SK-N-SH (cell line): ENCODE measurements around the gene UST. TPM values are rescaled to one million over a fixed set of nuclear protein-coding genes. Genes with fewer than 3 reads are reported as not detected.

Source experiments
- CTCF ChIA-PET: fragments of 300-600, 350-600 bp; formaldehyde crosslinking; extraction: SDS; loops from one replicate; lab custom pipeline; 2021; lab: Yijun Ruan, JAX
- POLR2A ChIA-PET: fragments of 350-600 bp; sonication (Branson Sonifier 250); formaldehyde crosslinking; extraction: SDS; loops from one replicate; lab custom pipeline; 2020; ENCODE audit warnings: antibody characterized with exemption, inconsistent platforms; lab: Yijun Ruan, JAX
- DNase-seq: peaks from one replicate; pipeline ENCODE4 v3.0.0; 2012
- H2AFZ ChIP-seq: fragments of 200-600 bp; sonication (generic); 2 replicates; pipeline ENCODE4 v1.8.1; 2016; ENCODE audit warnings: antibody characterized with exemption, mild to moderate bottlenecking, low read depth
- H3F3A ChIP-seq: fragments of 200-600 bp; sonication (generic); replicated peaks from 2 replicates; pipeline ENCODE3; 2016; ENCODE audit warnings: antibody characterized with exemption, mild to moderate bottlenecking; ENCODE audit not compliant: insufficient read depth
- H3K27ac ChIP-seq, 2 experiments: fragments of 200-500 bp in 1 of 2; fragments of 200-600 bp in 1 of 2; sonication (Bioruptor generic) in 1 of 2; sonication (generic), shearing (Covaris generic) in 1 of 2; 2 replicates each; pipeline versions ENCODE4 v1.5.1 to v1.6.1; 2014 to 2016; ENCODE audit warnings: low read depth in 2 of 2, inconsistent platforms in 1 of 2, low read length in 1 of 2, mild to moderate bottlenecking in 1 of 2, mixed read lengths in 1 of 2
- H3K27me3 ChIP-seq: fragments of 200-600 bp; sonication (generic), shearing (Covaris generic); 2 replicates; pipeline ENCODE4 v1.6.1; 2016; ENCODE audit warnings: mixed run types; ENCODE audit not compliant: insufficient read depth
- H3K36me3 ChIP-seq, 2 experiments: fragments of 200-500 bp in 1 of 2; fragments of 200-600 bp in 1 of 2; sonication (Bioruptor generic) in 1 of 2; sonication (generic) in 1 of 2; replicated peaks in 1 of 2; 2 replicates each; pipeline versions ENCODE3 to v1.5.1; 2014 to 2016; ENCODE audit warnings: low read length in 1 of 2, mild to moderate bottlenecking in 1 of 2; ENCODE audit not compliant: insufficient read depth in 2 of 2, control insufficient read depth in 1 of 2
- H3K4me1 ChIP-seq, 2 experiments: fragments of 200-500 bp in 1 of 2; fragments of 200-600 bp in 1 of 2; sonication (Bioruptor generic) in 1 of 2; sonication (generic), shearing (Covaris generic) in 1 of 2; 2 replicates each; pipeline versions ENCODE4 v1.5.1 to v1.6.1; 2014 to 2016; ENCODE audit warnings: low read depth in 1 of 2, low read length in 1 of 2, mixed run types in 1 of 2; ENCODE audit not compliant: insufficient read depth in 2 of 2, control insufficient read depth in 1 of 2
- H3K4me2 ChIP-seq: fragments of 200-600 bp; sonication (generic), shearing (Covaris generic); 2 replicates; pipeline ENCODE4 v1.6.1; 2017; ENCODE audit warnings: mixed run types
- H3K4me3 ChIP-seq, 2 experiments: fragments of 200-500 bp in 1 of 2; fragments of 200-600 bp in 1 of 2; sonication (Bioruptor generic) in 1 of 2; sonication (generic), shearing (Covaris generic) in 1 of 2; 2 replicates each; pipeline versions ENCODE4 v1.5.1 to v1.8.1; 2014 to 2016; ENCODE audit warnings: low read depth in 2 of 2, inconsistent platforms in 1 of 2, low read length in 1 of 2, mild to moderate bottlenecking in 1 of 2, mixed read lengths in 1 of 2, moderate library complexity in 1 of 2
- H3K79me2 ChIP-seq: fragments of 200-600 bp; sonication (generic); 2 replicates; pipeline ENCODE4 v1.8.1; 2017; ENCODE audit warnings: mild to moderate bottlenecking; ENCODE audit not compliant: insufficient read depth
- H3K9ac ChIP-seq: fragments of 200-600 bp; sonication (generic); 2 replicates; pipeline ENCODE4 v1.6.1; 2017; ENCODE audit warnings: mixed run types
- H3K9me2 ChIP-seq: fragments of 200-600 bp; sonication (generic); 2 replicates; pipeline ENCODE4 v1.6.1; 2017; ENCODE audit warnings: mixed run types
- H3K9me3 ChIP-seq: fragments of 200-600 bp; sonication (generic); 2 replicates; pipeline ENCODE4 v1.6.1; 2017; ENCODE audit warnings: mixed run types, mild to moderate bottlenecking, moderate library complexity
- H4K20me1 ChIP-seq: fragments of 200-600 bp; sonication (generic); 2 replicates; pipeline ENCODE4 v1.6.1; 2017; ENCODE audit warnings: mild to moderate bottlenecking, mixed run types; ENCODE audit not compliant: insufficient read depth
- CHD2 ChIP-seq: fragments of 150-350 bp; IDR thresholded peaks from 2 replicates; pipeline ENCODE4 v1.6.1; 2018; ENCODE audit warnings: low read length; ENCODE audit not compliant: partially characterized antibody
- ELF1 ChIP-seq: IDR thresholded peaks from 2 replicates; pipeline ENCODE4 v1.4.0; 2012
- EP300 ChIP-seq, 2 experiments: IDR thresholded peaks; 2 replicates each; pipeline versions ENCODE4 v1.4.0 to v1.6.1; 2012; ENCODE audit warnings: borderline replicate concordance in 1 of 2, low read depth in 1 of 2, low read length in 1 of 2
- FOSL2 ChIP-seq: IDR thresholded peaks from 2 replicates; pipeline ENCODE4 v1.4.0; 2012; ENCODE audit warnings: low read depth, mild to moderate bottlenecking, moderate library complexity, borderline replicate concordance
- FOXM1 ChIP-seq: IDR thresholded peaks from 2 replicates; pipeline ENCODE4 v1.4.0; 2012; ENCODE audit warnings: low read depth, mild to moderate bottlenecking
- GABPA ChIP-seq: IDR thresholded peaks from 2 replicates; pipeline ENCODE4 v1.4.0; 2012; ENCODE audit warnings: low read depth, mild to moderate bottlenecking
- GATA2 ChIP-seq: sonication (generic); formaldehyde crosslinking; IDR thresholded peaks from 2 replicates; pipeline ENCODE4 v1.5.0; 2020; ENCODE audit warnings: mild to moderate bottlenecking, missing genetic modification reagents
- JUND ChIP-seq: IDR thresholded peaks from 2 replicates; pipeline ENCODE4 v1.4.0; 2012
- MAX ChIP-seq: IDR thresholded peaks from 2 replicates; pipeline ENCODE4 v1.4.0; 2012; ENCODE audit warnings: low read depth
- MXI1 ChIP-seq: IDR thresholded peaks from 2 replicates; pipeline ENCODE4 v1.6.1; 2012; ENCODE audit warnings: mild to moderate bottlenecking, low read depth, low read length, improper control_type of control experiment
- NRF1 ChIP-seq: IDR thresholded peaks from 2 replicates; pipeline ENCODE4 v1.6.1; 2012; ENCODE audit warnings: low read depth, mild to moderate bottlenecking, low read length
- POLR2AphosphoS5 ChIP-seq: IDR thresholded peaks from 2 replicates; pipeline ENCODE4 v1.6.1; 2012; ENCODE audit warnings: low read depth, low read length
- RCOR1 ChIP-seq: fragments of 150-350 bp; IDR thresholded peaks from 2 replicates; pipeline ENCODE4 v1.6.1; 2017; ENCODE audit warnings: antibody characterized with exemption, low read length
- REST ChIP-seq: IDR thresholded peaks from 2 replicates; pipeline ENCODE4 v1.6.1; 2012; ENCODE audit warnings: mild to moderate bottlenecking, low read depth, low read length, moderate library complexity
- RFX5 ChIP-seq: IDR thresholded peaks from 2 replicates; pipeline ENCODE4 v1.6.1; 2012; ENCODE audit warnings: mild to moderate bottlenecking, improper control_type of control experiment, low read length
- RXRA ChIP-seq: IDR thresholded peaks from 2 replicates; pipeline ENCODE4 v1.4.0; 2012; ENCODE audit warnings: low read depth, mild to moderate bottlenecking, borderline replicate concordance
- TEAD4 ChIP-seq: IDR thresholded peaks from 2 replicates; pipeline ENCODE4 v1.4.0; 2012; ENCODE audit warnings: mild to moderate bottlenecking, borderline replicate concordance; ENCODE audit not compliant: insufficient read depth
- USF1 ChIP-seq: IDR thresholded peaks from 2 replicates; pipeline ENCODE4 v1.4.0; 2012; ENCODE audit warnings: low read depth, borderline replicate concordance
- USF2 ChIP-seq: fragments of 150-350 bp; IDR thresholded peaks from 2 replicates; pipeline ENCODE4 v1.6.1; 2017; ENCODE audit warnings: antibody characterized with exemption, low read length, low read depth, borderline replicate concordance
- ZBTB33 ChIP-seq: IDR thresholded peaks from 2 replicates; pipeline ENCODE4 v1.4.0; 2012; ENCODE audit warnings: low read depth, borderline replicate concordance
- WGBS: methylation state at CpG from one replicate; pipeline ENCODE4 v1.1.6; 2017; ENCODE audit warnings: low lambda C conversion rate; 5-methylcytosine and 5-hydroxymethylcytosine counted together
- polyA plus RNA-seq, 3 experiments: library from polyadenylated mRNA; depleted of rRNA; stranded (reverse); fragments of >200 nt; gene quantifications; 2 replicates each; pipeline ENCODE4 v1.2.3, GENCODE V29; 2012

UST gene
- polyA plus RNA-seq, 1 of the 3 experiments (the other 2 are of a cell fraction): 1.7 TPM

GRCh38 chr6:148973538-148974208 is 226.8 kb downstream of the UST start (continued):
- TF ChIP-seq USF2 (no peak), RFX5 (no peak), FOXM1 (no peak), USF1 (no peak), CHD2 (no peak)

- CTCF ChIA-PET: interaction anchor here (1.4 kb wide), 1 partner anchor 13 kb away, joined by 7 read pairs; no protein-coding TSS in a partner anchor
- H3K4me3 ChIP-seq: no peak overlapping the region
- no peak for DNase-seq
- no peaks in the 10 kb centered on the region; a peak in 1 of 4 replicates for H3K4me1 ChIP-seq
- no peak overlapping the region for H2AFZ ChIP-seq
- H4K20me1 ChIP-seq: no peaks in the 10 kb centered on the region
- no peaks in the 10 kb centered on the region for H3K9me2 ChIP-seq
- 29% methylated on average over 4 of the region's 4 CpGs for WGBS
- no peak overlapping the region for H3K27ac ChIP-seq
- H3K4me2 ChIP-seq: no peak overlapping the region
- POLR2A ChIA-PET: no interaction called here
- no peaks in the 10 kb centered on the region for H3K36me3 ChIP-seq
- H3K9ac ChIP-seq: no peak overlapping the region
- H3K79me2 ChIP-seq: no peaks in the 10 kb centered on the region
- no peaks in the 10 kb centered on the region for H3K9me3 ChIP-seq
- TF ChIP-seq MAX (no peak), ELF1 (no peak), EP300 (IDR thresholded peaks at IDR 0.05; ENCODE audit: borderline replicate concordance in 1 of 2, low read depth in 1 of 2, low read length in 1 of 2) (no peak), RXRA (no peak), FOSL2 (no peak), POLR2AphosphoS5 (no peak), REST (no peak), GATA2 (no peak), USF1 (no peak), RFX5 (no peak), MXI1 (no peak), GABPA (no peak), RCOR1 (no peak), NRF1 (no peak), TEAD4 (no peak), ZBTB33 (no peak), JUND (no peak), USF2 (no peak)
- TF ChIP-seq, all 33 proteins: peak for 0
- Histone ChIP-seq H3K27me3 (no peaks in the 10 kb centered on the region; the same call in 1 of the 2 replicates), H3F3A (peaks cover 10% of the 10 kb centered on the region)
Observed at GRCh38 chr6:148974351-148974750, 227.5 kb downstream of the UST start.
